ENCODE measurements around the gene VWA1. TPM values are rescaled to one million over a fixed set of nuclear protein-coding genes. Genes with fewer than 3 reads are reported as not detected.

The VWA1 gene
- total RNA-seq, 1 donor from 2014 or later = 59.1 TPM

GRCh38 chr1:1489861-1490260 lies 54.4 kb downstream of the VWA1 start:
- Mint-ChIP-seq H3K27me3 (ENCODE audit: low read depth) (no peaks in the 10 kb centered on the region), H3K4me1 (no peaks in the 10 kb centered on the region), H3K36me3 (peaks cover 39% of the 10 kb centered on the region), H3K4me3 (no peak overlapping the region), H3K27ac (no peak overlapping the region), H3K9me3 (peaks cover 9% of the 10 kb centered on the region)
- DNase-seq (ENCODE audit: low spot score in 2 of 2, unreplicated experiment in 2 of 2) = no peak
- TF ChIP-seq CTCF (IDR thresholded peaks at IDR 0.05; ENCODE audit: unreplicated experiment) = no peak

GRCh38 chr1:1490633-1491230 lies 55.2 kb downstream of the VWA1 start:
- Mint-ChIP-seq H3K9me3 (peaks cover 9% of the 10 kb centered on the region), H3K27me3 (ENCODE audit: low read depth) (no peaks in the 10 kb centered on the region), H3K4me1 (no peaks in the 10 kb centered on the region), H3K4me3 (no peak overlapping the region), H3K27ac (no peak overlapping the region), H3K36me3 (peaks cover 39% of the 10 kb centered on the region)
- no peak for DNase-seq (ENCODE audit: low spot score in 2 of 2, unreplicated experiment in 2 of 2)
- TF ChIP-seq CTCF (IDR thresholded peaks at IDR 0.05; ENCODE audit: unreplicated experiment) = no peak

- Mint-ChIP-seq H3K36me3 (peaks cover 39% of the 10 kb centered on the region), H3K9me3 (peaks cover 9% of the 10 kb centered on the region), H3K27me3 (ENCODE audit: low read depth) (no peaks in the 10 kb centered on the region), H3K27ac (no peak overlapping the region), H3K4me1 (no peaks in the 10 kb centered on the region), H3K4me3 (no peak overlapping the region)
- no peak for TF ChIP-seq CTCF (IDR thresholded peaks at IDR 0.05; ENCODE audit: unreplicated experiment)
- DNase-seq (ENCODE audit: low spot score in 2 of 2, unreplicated experiment in 2 of 2) = no peak
Observed at GRCh38 chr1:1491601-1492000, 56.1 kb downstream of the VWA1 start.

Other genes with a start within 250 kb of the VWA1 start
- gene TNFRSF18, start 229.1 kb upstream of the VWA1 start, total RNA-seq = 0.51 to 1.2 TPM (median 0.93 TPM) in 3 replicates
- gene TNFRSF4, start 221.5 kb upstream of the VWA1 start, total RNA-seq = 0.18 to 0.34 TPM (median 0.29 TPM) in 3 replicates
- 103 to 110 TPM (median 108 TPM) in 3 replicates for gene SDF4, start 203.7 kb upstream of the VWA1 start, total RNA-seq
- gene B3GALT6, start 203.5 kb upstream of the VWA1 start, total RNA-seq = 32.1 to 34.1 TPM (median 33.4 TPM) in 3 replicates
- 10.2 to 12.2 TPM (median 10.4 TPM) in 3 replicates for gene C1QTNF12, start 189.0 kb upstream of the VWA1 start, total RNA-seq
- gene UBE2J2, start 161.8 kb upstream of the VWA1 start, total RNA-seq = 67.3 to 76.6 TPM (median 75.7 TPM) in 3 replicates
- gene SCNN1D, start 155.3 kb upstream of the VWA1 start, total RNA-seq = 16.0 to 17.5 TPM (median 16.8 TPM) in 3 replicates
- gene ACAP3, start 127.8 kb upstream of the VWA1 start, total RNA-seq = 85.5 to 97.3 TPM (median 91.0 TPM) in 3 replicates
- gene PUSL1, start 127.1 kb upstream of the VWA1 start, total RNA-seq = 12.7 to 14.5 TPM (median 14.2 TPM) in 3 replicates
- gene INTS11, start 111.0 kb upstream of the VWA1 start, total RNA-seq = 163 to 165 TPM (median 165 TPM) in 3 replicates
- gene CPTP, start 110.9 kb upstream of the VWA1 start, total RNA-seq = 17.8 to 19.3 TPM (median 18.5 TPM) in 3 replicates
- gene TAS1R3, start 104.4 kb upstream of the VWA1 start, total RNA-seq = 0.98 to 1.0 TPM (median 1.00 TPM) in 3 replicates
- 54.5 to 58.5 TPM (median 54.7 TPM) in 3 replicates for gene DVL1, start 86.3 kb upstream of the VWA1 start, total RNA-seq
- 157 to 163 TPM (median 161 TPM) in 3 replicates for gene MXRA8, start 77.1 kb upstream of the VWA1 start, total RNA-seq
- 75.5 to 78.6 TPM (median 78.3 TPM) in 3 replicates for gene AURKAIP1, start 60.5 kb upstream of the VWA1 start, total RNA-seq
- 396 to 423 TPM (median 405 TPM) in 3 replicates for gene CCNL2, start 36.4 kb upstream of the VWA1 start, total RNA-seq
- 87.9 to 98.2 TPM (median 94.7 TPM) in 3 replicates for gene MRPL20, start 28.4 kb upstream of the VWA1 start, total RNA-seq
- 10.9 to 12.3 TPM (median 11.3 TPM) in 3 replicates for gene ANKRD65, start 14.4 kb upstream of the VWA1 start, total RNA-seq
- gene ATAD3C, start 14.0 kb downstream of the VWA1 start, total RNA-seq = 2.2 to 3.9 TPM (median 2.9 TPM) in 3 replicates
- 38.5 to 43.6 TPM (median 39.2 TPM) in 3 replicates for gene ATAD3B, start 36.1 kb downstream of the VWA1 start, total RNA-seq
- gene ATAD3A, start 76.5 kb downstream of the VWA1 start, total RNA-seq = 31.8 to 35.4 TPM (median 35.3 TPM) in 3 replicates
- gene TMEM240, start 104.9 kb downstream of the VWA1 start, total RNA-seq = 16.7 to 18.3 TPM (median 17.3 TPM) in 3 replicates
- gene SSU72, start 139.2 kb downstream of the VWA1 start, total RNA-seq = 97.2 to 98.8 TPM (median 97.4 TPM) in 3 replicates
- 5.4 to 6.2 TPM (median 5.4 TPM) in 3 replicates for gene FNDC10, start 164.4 kb downstream of the VWA1 start, total RNA-seq
- gene MIB2, start 179.8 kb downstream of the VWA1 start, total RNA-seq = 110 to 117 TPM (median 112 TPM) in 3 replicates
- gene MMP23B, start 196.5 kb downstream of the VWA1 start, total RNA-seq = 63.8 to 70.3 TPM (median 65.4 TPM) in 3 replicates
- gene CDK11B, start 223.3 kb downstream of the VWA1 start, total RNA-seq = 25.2 to 27.2 TPM (median 26.6 TPM) in 3 replicates